Kidney (tissue), 14 donors: ENCODE data around the gene ESPNL. TPM values are rescaled to one million over a fixed set of nuclear protein-coding genes. Genes with fewer than 3 reads are reported as not detected.
A peak's percentile ranks its signal among the peaks of the same experiment; 100 is the strongest.

Experiments used
- DNase-seq, 5 donors: peaks; one replicate each; pipeline ENCODE4 v3.0.0-alpha.2; 2013 to 2020
- FAIRE-seq: peaks from 2 replicates; lab custom pipeline; 2012; peaks lifted over from hg19 to GRCh38; lab: Jason Lieb, UNC
- H3K27ac ChIP-seq, 2 donors: one replicate each; pipeline ENCODE4 v1.7.0; 2013; ENCODE audit warnings: low read depth in 2 of 2, low read length in 2 of 2, inconsistent platforms in 1 of 2
- H3K27me3 ChIP-seq: one replicate; pipeline ENCODE4 v1.7.1; 2013; ENCODE audit warnings: low read length, inconsistent platforms; ENCODE audit not compliant: control insufficient read depth, insufficient read depth
- H3K36me3 ChIP-seq, 3 donors: one replicate each; pipeline versions ENCODE4 v1.7.0 to v1.7.1; 2013; ENCODE audit warnings: low read length in 3 of 3, control low read depth in 1 of 3, inconsistent platforms in 1 of 3; ENCODE audit not compliant: insufficient read depth in 3 of 3, control insufficient read depth in 2 of 3
- H3K4me1 ChIP-seq, 3 donors: one replicate each; pipeline versions ENCODE4 v1.7.0 to v1.7.1; 2013; ENCODE audit warnings: low read length in 3 of 3, inconsistent platforms in 1 of 3, low read depth in 1 of 3; ENCODE audit not compliant: control insufficient read depth in 2 of 3, insufficient read depth in 2 of 3
- H3K4me3 ChIP-seq, 3 donors: one replicate each; pipeline versions ENCODE4 v1.7.0 to v1.8.1; 2013; ENCODE audit warnings: low read length in 3 of 3, control low read depth in 1 of 3, inconsistent platforms in 1 of 3
- H3K9ac ChIP-seq, 3 donors: one replicate each; pipeline versions ENCODE4 v1.7.0 to v1.7.1; 2013; ENCODE audit warnings: low read length in 3 of 3, control low read depth in 1 of 3, inconsistent platforms in 1 of 3
- H3K9me3 ChIP-seq, 3 donors: one replicate each; pipeline versions ENCODE4 v1.7.0 to v1.7.1; 2013; ENCODE audit warnings: low read length in 3 of 3, control low read depth in 1 of 3, inconsistent platforms in 1 of 3; ENCODE audit not compliant: control insufficient read depth in 2 of 3, insufficient read depth in 1 of 3
- intact Hi-C: fragments of 100-400 bp; cut with DNase I; formaldehyde crosslinking; loops from one replicate; pipeline ENCODE4 v1.11.1; 2022
- polyA plus RNA-seq: library from polyadenylated mRNA; stranded (reverse); fragments of 350-450 nt; fragmentation: Illumina TruSeq; extraction: RNeasy Lipid Tissue Mini Kit (QIAGEN cat#74804); gene quantifications from one replicate; pipeline ENCODE4 v1.2.3, GENCODE V29; 2014; ENCODE audit warnings: low read depth, low replicate concordance; ENCODE audit not compliant: insufficient read depth
- total RNA-seq: library from RNA; stranded (reverse); fragmentation: NEBNext Ultra II Directional; extraction: Animal tissue kit (Norgen Biotek cat#: 25700); gene quantifications from one replicate; pipeline ENCODE4 v1.2.1, GENCODE V29; 2021
- TF ChIP-seq, protein P1 (sequence below): IDR thresholded peaks from 3 replicates; pipeline ENCODE4 v1.5.1; 2012; ENCODE audit warnings: mild to moderate bottlenecking, moderate library complexity, borderline replicate concordance; ENCODE audit not compliant: insufficient read depth; ENCODE audit errors: extremely low read depth
- donor health status: control.
- donor health status: control.
- donor health status: control.
- donor health status: control.
- donor health status: control.
- donor health status: DM: yes; HTN: yes; CAD: no.
- donor health status: Normal renal cell carcinoma (clear cell type).

Gene ESPNL
- total and polyA plus RNA-seq, 2 donors from 2014 or later: 0.28 to 2.7 TPM

- Histone ChIP-seq H3K4me1 (peaks cover 0 to 4% (median 3%) of the 10 kb centered on the region in 3 donors), H3K4me3 (no peak overlapping the region), H3K27me3 (no peaks in the 10 kb centered on the region), H3K27ac (no peak overlapping the region), H3K9ac (no peak overlapping the region), H3K9me3 (peaks cover 0 to 4% (median 0%) of the 10 kb centered on the region in 3 donors), H3K36me3 (no peaks in the 10 kb centered on the region)
- FAIRE-seq (no peak), DNase-seq (peak in 3 of 5 donors; percentile 32 to 66 (median 44))
- TF ChIP-seq, protein P1, sequence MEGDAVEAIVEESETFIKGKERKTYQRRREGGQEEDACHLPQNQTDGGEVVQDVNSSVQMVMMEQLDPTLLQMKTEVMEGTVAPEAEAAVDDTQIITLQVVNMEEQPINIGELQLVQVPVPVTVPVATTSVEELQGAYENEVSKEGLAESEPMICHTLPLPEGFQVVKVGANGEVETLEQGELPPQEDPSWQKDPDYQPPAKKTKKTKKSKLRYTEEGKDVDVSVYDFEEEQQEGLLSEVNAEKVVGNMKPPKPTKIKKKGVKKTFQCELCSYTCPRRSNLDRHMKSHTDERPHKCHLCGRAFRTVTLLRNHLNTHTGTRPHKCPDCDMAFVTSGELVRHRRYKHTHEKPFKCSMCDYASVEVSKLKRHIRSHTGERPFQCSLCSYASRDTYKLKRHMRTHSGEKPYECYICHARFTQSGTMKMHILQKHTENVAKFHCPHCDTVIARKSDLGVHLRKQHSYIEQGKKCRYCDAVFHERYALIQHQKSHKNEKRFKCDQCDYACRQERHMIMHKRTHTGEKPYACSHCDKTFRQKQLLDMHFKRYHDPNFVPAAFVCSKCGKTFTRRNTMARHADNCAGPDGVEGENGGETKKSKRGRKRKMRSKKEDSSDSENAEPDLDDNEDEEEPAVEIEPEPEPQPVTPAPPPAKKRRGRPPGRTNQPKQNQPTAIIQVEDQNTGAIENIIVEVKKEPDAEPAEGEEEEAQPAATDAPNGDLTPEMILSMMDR: no peak
- intact Hi-C loops: no loop called here
Observed at GRCh38 chr2:238123218-238123971, 23.3 kb downstream of the ESPNL start.

- Histone ChIP-seq H3K36me3 (no peaks in the 10 kb centered on the region), H3K27me3 (no peaks in the 10 kb centered on the region), H3K27ac (no peak overlapping the region), H3K9me3 (peaks cover 0 to 4% (median 0%) of the 10 kb centered on the region in 3 donors), H3K4me1 (peaks cover 0 to 4% (median 3%) of the 10 kb centered on the region in 3 donors), H3K4me3 (no peak overlapping the region), H3K9ac (no peak overlapping the region)
- intact Hi-C loops: no loop called here
- DNase-seq (peak in 2 of 5 donors; percentile 45 to 49), FAIRE-seq (no peak)
- TF ChIP-seq, protein P1: no peak
Observed at GRCh38 chr2:238123991-238124470, 23.9 kb downstream of the ESPNL start.

GRCh38 chr2:238124488-238125126 lies 24.5 kb downstream of the ESPNL start:
- Histone ChIP-seq H3K4me1 (peaks cover 0 to 4% (median 3%) of the 10 kb centered on the region in 3 donors), H3K4me3 (no peak overlapping the region), H3K36me3 (no peaks in the 10 kb centered on the region), H3K27ac (no peak overlapping the region), H3K9me3 (peaks cover 0 to 4% (median 0%) of the 10 kb centered on the region in 3 donors), H3K9ac (no peak overlapping the region), H3K27me3 (no peaks in the 10 kb centered on the region)
- no peak for FAIRE-seq
- peak in 2 of 5 donors; percentile 35 to 36 for DNase-seq
- TF ChIP-seq, protein P1: no peak
- intact Hi-C loops: no loop called here
